HG02610 (cell line): ENCODE results near the gene DNAAF1.
"Not testable (repeated sequence)": the region's sequence is repeated elsewhere in the genome, so short reads cannot be mapped to it uniquely, and the experiment has no call there.

Experiments
- ATAC-seq: cut with Tn5 transposase; IDR thresholded peaks from one replicate; pipeline ENCODE4 v1.9.1; 2021; ENCODE audit warnings: mild to moderate bottlenecking, moderate library complexity; ENCODE audit not compliant: unreplicated experiment

DNAAF1 gene

DNA sequence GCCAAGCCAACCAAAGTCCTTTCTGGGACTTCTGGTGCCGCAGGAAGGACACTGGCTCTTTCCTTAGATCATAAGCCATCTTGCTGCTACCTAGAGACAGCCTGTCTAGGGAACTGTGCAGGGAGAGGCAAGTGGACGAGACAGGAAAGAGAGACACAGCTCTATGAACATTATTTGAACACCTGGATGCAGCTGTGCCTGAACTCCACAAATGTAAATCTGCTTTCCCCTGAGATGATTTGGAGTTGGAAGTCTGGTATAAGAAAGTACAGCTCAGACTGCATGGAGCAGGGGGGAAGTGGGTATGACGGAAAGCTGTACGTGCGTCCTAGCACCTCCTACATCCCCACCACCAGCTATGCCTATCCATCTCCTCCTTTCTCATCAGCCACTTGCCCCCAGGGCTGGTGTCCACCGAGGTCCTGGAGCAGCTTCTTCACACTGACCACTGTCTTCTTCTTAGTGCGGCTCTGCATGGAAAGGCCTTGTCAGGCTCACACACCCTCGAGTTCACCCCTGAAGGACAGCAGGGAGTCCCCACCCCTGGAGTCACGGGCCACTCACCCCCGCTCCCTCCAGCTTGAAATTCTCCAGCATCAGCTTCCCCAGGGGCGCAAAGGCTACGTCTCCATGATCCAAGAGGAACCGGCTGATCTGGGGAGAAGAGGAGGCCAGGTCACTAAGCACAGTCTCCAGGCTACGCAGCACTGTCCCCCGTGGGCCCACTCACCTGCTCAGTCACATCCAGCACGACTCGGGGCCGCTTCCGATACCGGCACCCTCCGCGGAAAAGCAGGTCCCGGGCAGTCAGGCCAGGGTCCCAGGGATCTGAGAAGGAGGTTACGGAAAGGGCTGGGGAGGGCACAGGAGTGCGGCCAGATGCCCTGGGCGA, 37.8 kb downstream of the DNAAF1 start:
- no peak for ATAC-seq

DNA sequence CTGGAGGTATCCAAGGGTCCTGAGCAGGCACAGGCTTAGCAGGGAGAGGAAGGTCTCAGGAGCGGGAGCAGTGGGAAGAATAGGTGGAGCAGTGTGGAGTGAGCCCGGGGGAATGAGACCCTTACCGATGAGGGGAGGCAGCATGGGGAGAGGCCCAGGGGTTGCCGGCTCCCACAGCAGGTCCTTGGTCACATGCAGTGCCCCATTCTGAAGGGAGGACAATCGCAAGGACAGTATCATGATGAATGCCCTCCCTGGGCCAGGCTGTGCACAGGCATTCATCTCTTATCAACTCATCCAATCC, 38.4 kb downstream of the DNAAF1 start:
- ATAC-seq = no peak

DNA sequence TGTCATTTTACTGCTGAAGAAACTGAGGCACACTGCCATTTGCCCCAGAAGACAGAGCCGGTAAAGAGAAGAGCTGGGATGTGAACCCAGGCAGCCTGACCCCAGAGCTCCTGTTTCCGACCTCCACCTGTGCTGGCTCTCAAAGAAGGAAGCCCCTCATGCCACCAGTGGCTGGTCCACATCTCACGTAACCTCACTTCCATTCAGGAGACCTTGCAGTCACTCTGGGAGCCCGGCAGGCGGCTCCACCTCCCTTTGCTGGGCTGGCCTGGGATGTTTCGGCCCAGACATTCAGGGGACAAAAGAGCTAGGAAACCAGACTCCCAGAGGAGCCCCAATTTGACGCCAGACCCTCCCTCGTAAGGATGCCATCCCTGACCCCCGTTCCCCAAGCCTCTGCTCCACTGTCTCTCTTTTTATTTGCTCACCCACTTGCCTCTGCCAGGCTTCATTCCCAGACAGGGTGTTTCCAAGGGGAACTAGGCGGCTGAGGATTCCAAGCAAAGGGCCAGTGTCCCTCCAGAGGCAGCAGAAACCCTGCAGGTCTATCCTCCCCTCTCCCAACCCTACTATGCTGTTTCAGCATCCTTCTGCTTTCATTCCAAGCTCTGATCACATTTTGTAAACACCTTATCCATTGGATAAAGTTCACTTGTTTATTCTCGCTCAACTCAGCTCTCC, 38.9 kb downstream of the DNAAF1 start:
- ATAC-seq = no peak

DNA sequence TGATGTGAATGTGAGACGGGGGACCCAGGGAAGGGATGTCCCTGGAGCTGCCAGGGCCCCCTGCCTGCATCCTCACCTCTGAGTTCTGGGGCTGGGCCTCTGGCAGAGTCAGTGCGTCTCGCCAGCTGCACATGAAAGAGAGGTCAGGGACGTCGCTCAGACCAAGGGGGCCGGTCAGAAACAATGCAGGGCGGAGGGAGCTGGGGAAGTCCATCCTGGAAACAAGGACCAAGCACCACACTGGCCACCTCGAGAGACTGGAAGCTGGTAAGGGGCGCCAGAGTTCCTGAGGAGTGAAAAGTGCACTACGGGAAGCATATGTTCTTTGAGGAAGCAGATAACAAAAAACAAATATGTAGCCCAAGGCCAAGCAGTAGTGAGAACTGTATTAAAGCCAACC, 39.7 kb downstream of the DNAAF1 start:
- no peak for ATAC-seq

DNA sequence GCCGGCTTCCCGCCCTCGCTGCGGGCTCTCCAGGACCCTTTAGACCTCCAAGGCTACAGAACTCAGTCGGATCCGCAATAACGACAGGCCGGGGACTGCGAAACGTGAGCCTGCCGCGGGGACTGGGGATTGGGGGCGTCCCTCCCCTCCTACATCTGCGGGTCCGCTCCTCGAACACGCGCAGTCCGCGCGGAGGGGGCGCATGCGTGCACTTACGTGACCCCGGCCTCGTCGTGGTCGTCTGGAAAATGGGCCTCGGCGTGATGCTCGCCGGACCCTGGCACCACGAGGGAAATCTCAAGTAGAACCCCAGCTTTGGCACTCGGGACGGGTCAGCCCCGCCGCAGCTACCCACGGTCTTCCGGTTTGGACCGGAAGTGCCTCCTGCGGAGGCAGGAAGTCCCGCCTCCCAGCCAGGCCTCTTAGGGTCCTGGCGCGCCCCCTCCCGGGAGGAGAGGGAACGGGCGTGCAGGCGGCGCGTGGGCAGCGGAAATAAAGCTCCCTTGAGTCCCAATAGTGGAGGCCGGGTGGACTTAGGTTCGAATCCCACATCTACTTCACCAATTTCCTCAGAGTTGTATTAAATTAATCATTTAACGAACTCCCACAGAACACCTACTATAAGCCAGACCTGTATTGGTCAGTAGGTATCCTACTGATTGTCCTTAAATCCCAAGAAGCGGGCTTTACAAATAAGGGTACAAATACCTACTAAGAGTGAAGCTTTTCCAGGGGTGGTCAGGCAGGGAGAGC, 41.8 kb downstream of the DNAAF1 start, which contains the start of gene TAF1C:
Gene TAF1C, minus strand, starts transcription at position 373 of the 753 bp plus-strand sequence. CDS start 2,069 bp downstream, outside the sequence.
- peak; percentile 95 for ATAC-seq

DNA sequence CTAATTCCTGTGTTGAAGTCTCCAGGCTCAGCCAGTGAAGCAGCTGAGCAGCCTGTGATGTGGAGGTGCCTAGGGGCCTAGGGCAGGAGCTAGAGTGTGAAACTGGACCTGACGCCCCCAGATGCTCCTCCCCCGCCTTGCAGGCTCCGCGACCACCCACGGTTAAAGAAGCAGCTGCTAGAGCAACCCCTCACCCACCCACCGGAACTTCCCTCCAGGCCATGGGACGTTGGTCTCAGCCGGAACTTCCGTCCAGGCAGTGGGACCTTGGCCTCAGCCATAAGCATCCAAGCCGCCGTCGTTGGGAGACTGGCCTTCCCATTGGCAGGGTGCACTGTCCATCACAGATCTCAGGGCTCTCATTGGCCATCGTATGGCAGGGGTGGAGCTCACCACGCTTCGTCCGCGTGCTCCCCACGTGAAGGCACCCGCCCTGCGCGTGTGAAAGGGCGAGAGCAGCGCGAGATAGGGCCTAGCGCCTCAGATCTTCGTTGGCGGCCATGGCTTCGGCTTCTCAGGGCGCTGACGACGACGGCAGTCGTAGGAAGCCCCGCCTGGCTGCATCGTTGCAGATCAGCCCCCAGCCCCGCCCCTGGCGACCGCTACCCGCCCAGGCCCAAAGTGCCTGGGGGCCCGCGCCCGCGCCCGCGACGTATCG, 45.8 kb downstream of the DNAAF1 start, which contains the start of gene ADAD2:
Gene ADAD2, plus strand, starts transcription at position 427 of the 658 bp plus-strand sequence. Its CDS starts 74 bp downstream, at position 501.
- ATAC-seq = no peak

DNA sequence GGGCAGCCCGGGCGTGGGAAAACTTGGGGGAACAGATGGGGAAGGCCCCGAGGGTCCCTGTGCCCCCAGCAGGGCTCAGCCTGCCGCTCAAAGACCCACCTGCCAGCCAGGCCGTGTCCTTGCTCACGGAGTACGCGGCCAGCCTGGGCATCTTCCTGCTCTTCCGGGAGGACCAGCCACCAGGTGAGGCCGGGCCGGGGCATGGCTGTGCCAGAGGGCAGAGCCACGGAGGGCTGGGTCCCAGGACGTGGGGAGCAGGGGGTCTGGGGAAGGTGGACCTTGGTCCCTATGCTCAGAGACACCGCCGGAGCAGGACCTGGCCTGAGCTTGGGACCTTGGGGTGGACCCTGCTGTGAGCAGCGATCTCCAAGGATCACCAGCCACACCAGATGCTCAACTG, 46.4 kb downstream of the DNAAF1 start:
- ATAC-seq = no peak

DNA sequence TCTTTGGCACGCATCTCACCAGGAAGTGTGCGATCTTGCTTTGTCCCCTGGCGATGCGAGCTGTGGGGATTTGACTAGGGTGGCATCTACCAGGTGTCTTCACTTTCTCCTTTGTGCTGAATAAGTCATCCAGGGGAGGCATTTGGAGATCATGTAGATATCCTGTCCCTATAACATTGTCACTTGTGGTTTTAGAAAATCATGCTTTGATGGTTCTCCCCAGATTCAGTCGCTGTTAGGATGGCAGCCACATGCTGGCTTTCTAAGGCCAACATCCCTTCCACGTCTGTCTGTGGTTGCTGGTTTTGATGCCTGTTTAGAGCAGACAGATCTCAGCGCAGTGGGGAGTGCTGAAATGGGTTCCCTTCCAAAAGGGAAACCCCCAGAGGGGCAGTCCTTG, 48.4 kb downstream of the DNAAF1 start:
- ATAC-seq = no peak

DNA sequence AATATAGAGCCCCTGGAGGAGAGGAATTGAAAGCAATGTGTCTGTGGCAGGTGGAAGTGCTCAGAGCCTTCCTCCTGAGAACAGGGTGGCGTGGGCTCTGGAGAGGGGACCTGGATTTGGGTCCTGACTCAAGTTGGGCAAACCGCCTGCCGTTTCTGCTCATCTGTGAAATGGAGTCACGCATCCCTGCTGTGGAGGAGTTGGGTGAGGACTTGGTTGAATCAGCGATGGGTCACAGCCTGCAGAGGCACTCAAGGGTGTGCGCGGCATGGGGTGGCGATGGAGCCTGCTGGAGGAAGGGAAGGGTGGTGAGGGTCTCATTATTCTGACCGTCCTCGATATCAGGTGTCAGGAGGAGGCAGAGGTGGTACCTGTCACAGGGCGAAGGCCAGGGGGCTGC, 48.9 kb downstream of the DNAAF1 start:
- ATAC-seq = no peak

DNA sequence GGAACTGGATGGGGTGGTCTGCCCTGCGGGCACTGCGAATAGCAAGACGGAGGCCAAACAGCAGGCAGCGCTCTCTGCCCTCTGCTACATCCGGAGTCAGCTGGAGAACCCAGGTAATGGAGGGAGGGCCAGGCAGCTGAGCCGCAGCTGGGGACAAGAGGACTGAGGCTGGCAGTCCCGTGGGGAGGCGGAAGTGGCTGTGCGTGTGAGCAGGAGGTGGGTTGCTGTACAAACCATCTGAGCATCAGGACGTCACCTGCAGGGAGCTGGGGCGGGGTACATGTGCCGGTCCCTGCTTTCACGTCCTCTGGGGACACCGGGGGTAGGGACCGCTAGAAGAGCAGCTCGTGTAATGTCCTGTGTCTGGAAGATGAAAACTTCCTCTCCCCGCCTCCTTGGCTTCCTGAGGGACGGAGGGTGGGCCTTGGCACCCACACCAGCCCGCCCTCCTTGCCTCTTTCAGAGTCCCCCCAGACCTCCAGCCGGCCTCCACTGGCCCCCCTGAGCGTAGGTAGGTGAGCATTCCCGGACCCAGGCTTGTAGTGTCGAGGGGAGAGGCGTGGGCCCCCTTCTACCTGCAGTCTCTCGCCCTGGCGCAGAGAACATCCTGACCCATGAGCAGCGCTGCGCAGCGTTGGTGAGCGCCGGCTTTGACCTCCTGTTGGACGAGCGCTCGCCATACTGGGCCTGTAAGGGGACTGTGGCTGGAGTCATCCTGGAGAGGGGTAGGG, 49.5 kb downstream of the DNAAF1 start:
- ATAC-seq = no peak

DNA sequence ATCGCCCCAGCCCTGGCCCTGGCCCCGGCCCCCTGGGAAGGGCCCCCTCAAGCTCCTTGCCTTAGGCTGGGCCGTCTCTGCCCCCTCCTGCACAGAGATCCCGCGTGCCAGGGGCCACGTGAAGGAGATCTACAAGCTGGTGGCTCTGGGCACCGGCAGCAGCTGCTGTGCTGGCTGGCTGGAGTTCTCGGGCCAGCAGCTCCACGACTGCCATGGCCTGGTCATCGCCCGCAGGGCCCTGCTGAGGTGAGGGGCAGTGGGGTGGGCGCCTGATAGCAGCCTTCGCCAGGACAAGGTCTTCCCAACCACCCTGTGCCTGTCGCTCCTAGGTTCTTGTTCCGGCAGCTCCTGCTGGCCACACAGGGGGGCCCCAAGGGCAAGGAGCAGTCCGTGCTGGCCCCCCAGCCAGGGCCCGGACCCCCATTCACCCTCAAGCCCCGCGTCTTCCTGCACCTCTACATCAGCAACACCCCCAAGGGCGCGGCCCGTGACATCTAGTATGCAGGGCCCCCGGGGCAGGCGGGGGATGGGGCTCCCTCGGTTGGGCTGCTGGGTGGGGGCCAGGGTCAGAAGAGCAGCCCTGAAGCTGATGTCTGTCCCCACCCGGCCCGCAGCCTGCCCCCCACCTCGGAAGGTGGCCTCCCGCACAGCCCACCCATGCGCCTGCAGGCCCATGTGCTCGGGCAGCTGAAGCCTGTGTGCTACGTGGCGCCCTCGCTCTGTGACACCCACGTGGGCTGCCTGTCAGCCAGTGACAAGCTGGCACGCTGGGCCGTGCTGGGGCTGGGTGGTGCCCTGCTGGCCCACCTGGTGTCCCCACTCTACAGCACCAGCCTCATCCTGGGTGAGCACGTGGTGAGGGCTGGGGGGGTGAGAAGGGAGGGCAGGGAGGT, 50.3 kb downstream of the DNAAF1 start:
- ATAC-seq = no peak

DNA sequence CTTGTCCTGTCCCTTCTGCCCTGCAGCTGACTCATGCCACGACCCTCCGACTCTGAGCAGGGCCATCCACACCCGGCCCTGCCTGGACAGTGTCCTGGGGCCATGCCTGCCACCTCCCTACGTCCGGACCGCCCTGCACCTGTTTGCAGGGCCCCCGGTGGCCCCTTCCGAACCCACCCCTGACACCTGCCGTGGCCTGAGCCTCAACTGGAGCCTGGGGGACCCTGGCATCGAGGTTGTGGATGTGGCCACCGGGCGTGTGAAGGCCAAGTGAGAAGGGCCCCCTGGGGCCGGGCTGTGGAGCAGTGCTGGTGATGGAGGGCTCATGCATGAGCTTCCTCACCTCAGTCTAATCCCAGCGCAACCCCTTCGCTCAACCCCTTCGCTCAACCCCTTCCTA, 51.0 kb downstream of the DNAAF1 start:
- no peak for ATAC-seq

DNA sequence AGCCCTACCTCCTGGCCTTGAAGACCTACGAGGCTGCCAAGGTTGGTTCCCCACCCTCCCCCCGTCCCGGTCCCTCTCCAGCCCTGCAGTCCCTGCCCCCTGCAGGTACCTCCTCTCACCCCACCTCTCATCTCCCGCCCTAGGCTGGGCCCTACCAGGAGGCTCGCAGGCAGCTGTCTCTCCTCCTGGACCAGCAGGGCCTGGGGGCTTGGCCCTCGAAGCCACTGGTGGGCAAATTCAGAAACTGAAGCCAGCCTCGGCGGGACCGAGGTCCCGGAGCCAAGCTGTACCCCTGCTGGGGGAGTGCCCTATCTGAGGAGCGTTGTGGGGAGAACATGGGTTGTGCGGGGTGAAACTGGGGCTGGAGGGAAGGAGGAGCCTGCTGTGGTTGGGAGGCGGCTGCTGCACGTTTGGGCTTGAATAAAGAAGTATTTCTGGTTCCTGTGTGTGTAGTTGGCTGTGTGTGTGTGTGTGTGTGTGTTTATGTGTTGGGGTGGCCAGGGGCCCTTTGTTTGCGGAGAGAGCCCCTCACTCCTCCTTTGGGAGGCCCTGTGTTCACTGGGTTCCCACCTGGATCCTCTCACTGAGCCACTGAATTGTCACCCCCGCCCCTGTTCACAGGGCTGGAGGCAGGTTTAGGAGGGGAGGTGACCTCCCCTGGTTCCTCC, 51.8 kb downstream of the DNAAF1 start:
- no peak for ATAC-seq

DNA sequence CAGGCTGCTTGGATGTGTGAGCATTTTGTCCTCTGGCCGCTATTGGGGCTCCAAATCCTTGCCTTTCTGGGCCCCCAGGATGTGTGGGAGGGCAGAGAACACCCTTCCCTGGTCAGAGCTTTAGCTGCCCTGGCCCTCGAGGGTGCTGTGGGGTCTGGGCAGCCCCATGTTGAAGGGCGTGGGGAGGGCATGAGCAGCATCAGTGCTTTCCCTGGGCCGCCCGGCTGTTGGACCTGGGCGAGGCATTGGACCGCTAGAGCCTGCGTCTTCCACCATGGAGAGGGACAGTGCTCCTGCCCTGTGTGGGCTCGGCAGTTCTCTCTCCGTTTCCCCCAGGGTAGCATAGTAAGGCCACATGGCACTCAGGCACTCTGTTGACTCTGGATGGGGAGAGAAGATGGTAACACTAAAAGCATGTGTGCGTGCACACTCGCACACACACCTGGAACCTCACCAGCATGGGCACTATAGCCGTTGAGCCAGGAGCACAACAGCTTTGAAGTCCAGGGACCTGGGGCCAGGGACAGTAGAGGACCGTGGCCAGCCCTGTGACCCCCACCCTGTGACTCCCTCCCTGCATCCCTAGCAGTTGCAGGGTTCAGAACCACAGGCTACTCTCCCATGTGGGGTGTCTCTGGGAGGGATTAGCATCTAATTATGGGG, 52.5 kb downstream of the DNAAF1 start:
- no peak for ATAC-seq

DNA sequence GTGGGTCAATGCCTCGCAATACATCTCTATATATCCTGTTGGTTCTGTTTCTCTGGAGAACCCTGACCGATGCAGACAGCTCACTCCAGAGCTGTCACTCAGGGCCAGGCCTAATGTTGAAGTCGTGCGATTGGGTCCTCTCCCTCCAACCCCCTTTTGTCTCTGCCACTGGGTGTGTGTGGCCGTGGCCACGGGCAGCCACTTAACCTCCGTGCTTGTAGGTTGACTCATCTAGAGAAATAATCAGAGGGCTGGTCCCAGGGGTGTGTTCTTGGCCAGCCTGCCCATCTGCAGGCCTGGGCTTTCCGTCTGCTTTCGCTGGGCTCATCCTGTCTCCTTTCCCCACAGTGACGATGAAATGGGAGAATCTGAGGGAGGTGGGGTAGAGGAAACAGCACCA, 53.3 kb downstream of the DNAAF1 start:
- ATAC-seq = no peak

DNA sequence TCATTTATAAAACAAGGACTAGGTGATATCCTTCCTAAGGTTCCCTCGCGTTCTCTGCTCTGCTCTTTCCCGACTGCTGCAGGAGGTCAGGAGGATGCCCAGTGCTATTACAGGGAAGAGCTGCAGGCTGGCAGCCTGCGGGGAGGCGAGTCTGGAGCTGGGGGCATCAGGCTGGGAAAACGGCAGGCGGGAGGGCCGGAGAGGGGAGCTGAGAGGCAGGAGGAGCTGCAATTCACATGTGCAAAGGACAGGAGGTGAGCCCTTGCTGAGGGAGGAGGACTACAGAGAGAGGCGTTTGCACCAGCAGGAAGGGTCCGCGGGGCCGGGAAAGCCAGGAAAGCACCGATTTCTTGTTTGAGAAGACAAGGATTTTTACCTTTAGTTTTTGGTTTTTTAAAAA, 54.0 kb downstream of the DNAAF1 start:
- ATAC-seq = no peak

DNA sequence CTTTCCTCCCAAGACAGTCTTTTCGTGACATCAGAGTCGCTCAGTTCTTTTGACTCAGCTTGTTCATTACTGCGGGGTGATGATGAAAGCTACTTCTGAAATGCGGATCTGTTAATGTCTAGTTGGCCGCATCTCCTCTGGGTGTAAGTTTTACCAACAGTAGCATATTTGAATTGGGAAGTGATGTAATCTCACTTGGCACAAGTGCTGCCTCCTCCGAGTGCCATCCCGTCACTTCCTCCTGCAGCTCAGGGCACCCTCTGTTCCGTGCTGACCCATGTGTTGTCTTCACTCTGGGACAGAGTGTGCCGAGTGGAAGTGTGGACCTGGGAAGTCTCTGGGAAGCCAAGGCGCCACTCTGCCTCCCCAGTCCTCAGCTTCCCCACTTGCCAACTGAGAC, 54.8 kb downstream of the DNAAF1 start:
- ATAC-seq = no peak

DNA sequence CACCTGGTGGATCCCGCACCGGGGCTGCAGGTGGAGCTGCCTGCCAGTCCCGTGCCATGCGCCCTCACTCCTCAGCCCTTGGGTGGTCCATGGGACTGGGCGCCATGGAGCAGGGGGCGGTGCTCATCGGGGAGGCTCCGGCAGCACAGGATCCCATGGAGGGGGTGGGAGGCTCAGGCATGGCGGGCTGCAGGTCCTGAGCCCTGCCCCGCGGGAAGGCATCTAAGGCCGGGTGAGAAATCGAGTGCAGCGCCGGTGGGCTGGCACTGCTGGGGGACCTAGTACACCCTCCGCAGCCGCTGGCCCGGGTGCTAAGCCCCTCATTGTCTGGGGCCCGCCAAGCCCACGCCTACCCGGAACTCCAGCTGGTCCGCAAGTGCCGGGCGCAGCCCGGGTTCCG, 59.4 kb downstream of the DNAAF1 start:
- not testable (repeated sequence) for ATAC-seq
